Activated T-cell treated with anti-CD3 and anti-CD28 coated beads for 4 hours (primary cell): ENCODE measurements around the gene AP1G1.
"Not testable (repeated sequence)": the region's sequence is repeated elsewhere in the genome, so short reads cannot be mapped to it uniquely, and the experiment has no call there.

Source experiments
- DNase-seq: peaks from one replicate; pipeline ENCODE4 v3.0.0-alpha.2; 2020

The AP1G1 gene

GRCh38 chr16:71693164-71693563 lies 115.5 kb downstream of the AP1G1 start:
- no peak for DNase-seq

- DNase-seq = no peak
Observed at GRCh38 chr16:71689901-71690300, 118.7 kb downstream of the AP1G1 start.

GRCh38 chr16:71687861-71688260 lies 120.8 kb downstream of the AP1G1 start:
- no peak for DNase-seq

GRCh38 chr16:71684280-71684679 lies 124.4 kb downstream of the AP1G1 start:
- DNase-seq = not testable (repeated sequence)

- DNase-seq = no peak
Observed at GRCh38 chr16:71681360-71681759, 127.3 kb downstream of the AP1G1 start.
